T-helper 22 cell (primary cell): ENCODE data around the gene DAB2IP.

Experiments
- DNase-seq: peaks from one replicate; pipeline ENCODE4 v3.0.0-alpha.2; 2020; ENCODE audit warnings: low read depth

The DAB2IP gene

GRCh38 chr9:121818841-121819427 is 167.5 kb downstream of the DAB2IP start:
- DNase-seq, result no peak

GRCh38 chr9:121819428-121820231 is 168.2 kb downstream of the DAB2IP start:
- no peak for DNase-seq

DNA sequence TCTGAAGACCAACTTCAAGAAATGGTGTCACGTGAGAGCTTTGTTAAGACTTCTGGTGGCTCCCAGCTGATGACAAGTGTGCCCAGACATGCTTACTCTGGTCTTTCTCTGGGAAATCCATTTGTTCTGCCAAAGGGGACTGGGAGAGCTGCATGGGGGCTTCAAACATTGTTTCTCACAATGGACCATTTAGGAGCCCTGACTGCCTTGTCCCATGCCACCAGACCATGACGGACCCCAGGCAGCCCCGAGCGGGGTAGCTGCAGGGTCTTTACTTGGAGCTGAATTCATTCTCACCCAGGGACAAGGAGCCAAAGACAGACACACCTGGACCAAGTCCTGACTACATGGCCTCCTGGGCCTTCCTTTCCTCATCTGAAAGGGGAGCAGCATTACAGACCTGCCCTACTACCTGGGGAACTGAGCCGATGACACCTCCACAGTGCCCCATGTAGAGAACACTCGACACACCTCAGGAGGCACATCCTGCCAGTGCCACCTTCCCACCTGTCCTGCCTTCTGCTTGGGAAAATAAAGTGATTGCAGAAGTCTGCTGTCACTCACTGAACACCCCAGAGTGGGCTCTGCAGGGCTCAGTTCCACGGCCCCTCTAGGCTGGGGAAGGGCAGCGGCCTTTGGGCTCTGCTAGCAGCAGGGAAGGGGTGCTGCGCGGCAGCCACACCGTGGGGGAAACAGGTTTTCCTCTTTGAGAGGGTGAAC is 169.0 kb downstream of the DAB2IP start:
- DNase-seq, result no peak

DNA sequence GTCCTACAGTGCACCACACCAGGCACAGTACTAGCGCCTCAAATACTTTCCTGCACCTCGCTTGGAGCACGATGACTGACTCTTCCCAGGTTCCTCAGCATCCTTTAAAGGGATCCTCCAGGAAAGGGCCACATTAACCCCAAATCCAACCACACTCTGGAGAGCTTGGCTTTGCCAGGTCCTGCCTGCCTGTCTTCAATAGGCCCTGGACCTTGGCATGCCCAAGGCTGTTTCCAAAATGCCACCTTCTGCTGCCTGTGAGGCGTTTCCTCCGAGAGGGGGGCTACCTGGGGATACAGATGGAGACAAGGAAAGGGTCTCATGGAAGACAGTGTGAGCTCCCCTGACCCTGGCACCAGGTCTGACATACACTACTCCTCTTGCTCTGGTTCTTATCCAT is 169.9 kb downstream of the DAB2IP start:
- no peak for DNase-seq

GRCh38 chr9:121822093-121823085 is 171.0 kb downstream of the DAB2IP start:
- DNase-seq, result no peak

DNA sequence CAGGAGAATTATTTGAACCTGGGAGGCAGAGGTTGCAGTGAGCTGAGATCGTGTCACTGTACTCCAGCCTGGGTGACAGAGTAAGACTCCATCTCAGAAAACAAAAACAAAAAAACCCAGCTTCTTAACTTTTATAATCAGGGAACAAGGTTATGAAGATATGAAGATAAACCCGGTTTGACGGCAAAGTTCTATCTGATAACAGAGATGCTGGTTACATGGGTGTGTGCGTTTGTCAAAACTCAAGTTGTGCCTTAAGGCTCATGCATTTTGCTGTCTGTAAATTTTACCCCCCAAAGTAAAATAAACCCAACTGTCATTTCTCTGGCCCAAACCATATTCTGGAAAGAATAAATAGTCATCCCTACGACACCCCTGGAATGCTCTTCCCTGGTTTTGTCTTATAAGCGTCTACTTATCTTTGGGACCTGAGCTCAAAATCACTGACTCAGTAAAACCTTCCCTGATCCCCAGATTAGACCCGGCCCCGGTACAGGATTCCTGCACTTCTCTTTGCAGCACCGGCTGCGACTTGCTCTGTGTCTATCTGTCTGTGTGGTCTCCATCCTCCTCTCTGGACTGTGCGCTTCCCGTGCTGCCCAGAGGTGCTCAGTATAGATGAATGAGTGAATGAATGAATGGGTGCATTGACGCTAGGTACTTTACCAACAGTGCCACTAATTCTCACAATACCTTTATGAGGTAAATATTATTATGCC is 172.2 kb downstream of the DAB2IP start:
- DNase-seq, result no peak

DNA sequence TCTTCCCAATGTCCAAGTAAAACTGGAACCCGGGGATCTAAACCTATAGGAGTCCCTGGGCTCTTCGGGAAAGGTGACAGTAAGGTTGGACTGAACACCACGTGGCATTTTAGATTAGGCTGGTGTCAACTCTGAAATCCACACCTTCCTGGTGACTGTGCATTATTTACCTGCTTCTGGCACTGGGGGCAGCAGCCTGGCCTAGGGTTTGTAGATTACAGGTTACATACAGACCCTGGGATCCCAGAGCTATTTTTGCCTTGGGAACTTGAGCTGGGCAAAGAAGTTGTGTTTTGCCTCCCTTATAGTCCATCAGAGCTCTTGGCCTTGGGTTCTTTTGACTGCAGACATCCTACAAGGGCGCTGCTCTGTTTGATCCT is 173.2 kb downstream of the DAB2IP start:
- DNase-seq, result no peak

GRCh38 chr9:121825031-121825691 is 173.7 kb downstream of the DAB2IP start:
- DNase-seq, result no peak

- DNase-seq, result no peak
These were observed 175.3 kb downstream of the DAB2IP start for GRCh38 chr9:121826711-121827110.

- DNase-seq, result no peak
These were observed 176.0 kb downstream of the DAB2IP start for GRCh38 chr9:121827251-121827967.

- no peak for DNase-seq
These were observed 179.2 kb downstream of the DAB2IP start for GRCh38 chr9:121830441-121831140.

- DNase-seq, result no peak
These were observed 180.4 kb downstream of the DAB2IP start for GRCh38 chr9:121831869-121832268.

- no peak for DNase-seq
These were observed 181.6 kb downstream of the DAB2IP start for GRCh38 chr9:121833061-121833460.
